ENCODE data around the gene C9orf78.
"Not testable (repeated sequence)": the region's sequence is repeated elsewhere in the genome, so short reads cannot be mapped to it uniquely, and the experiment has no call there.

C9orf78 gene

GRCh38 chr9:129811967-129812363 is 23.1 kb downstream of the C9orf78 start:
- DNase-seq (ENCODE audit: low spot score) = no peak

- no peak for DNase-seq (ENCODE audit: low spot score)
Measured at GRCh38 chr9:129810788-129811187, 24.3 kb downstream of the C9orf78 start.

- no peak for DNase-seq (ENCODE audit: low spot score)
Measured at GRCh38 chr9:129810116-129810515, 25.0 kb downstream of the C9orf78 start.

- DNase-seq (ENCODE audit: low spot score) = no peak
Measured at GRCh38 chr9:129809346-129809745, 25.7 kb downstream of the C9orf78 start.

GRCh38 chr9:129806061-129806460 is 29.0 kb downstream of the C9orf78 start:
- no peak for DNase-seq (ENCODE audit: low spot score)

- DNase-seq (ENCODE audit: low spot score) = peak; percentile 60
Measured at GRCh38 chr9:129803676-129804060, 31.4 kb downstream of the C9orf78 start.

- peak; percentile 98 for DNase-seq (ENCODE audit: low spot score)
Measured at GRCh38 chr9:129802833-129803675, 32.0 kb downstream of the C9orf78 start, which contains the start of gene TOR1B. Gene TOR1B (plus strand): TSS chr9:129803184. CDS start chr9:129803213, 29 bp downstream.

- no peak for DNase-seq (ENCODE audit: low spot score)
Measured at GRCh38 chr9:129801504-129801903, 33.6 kb downstream of the C9orf78 start.

GRCh38 chr9:129798973-129799372 is 36.1 kb downstream of the C9orf78 start:
- no peak for DNase-seq (ENCODE audit: low spot score)

GRCh38 chr9:129796029-129796428 is 39.0 kb downstream of the C9orf78 start:
- not testable (repeated sequence) for DNase-seq (ENCODE audit: low spot score)

- no peak for DNase-seq (ENCODE audit: low spot score)
Measured at GRCh38 chr9:129794549-129794948, 40.5 kb downstream of the C9orf78 start.

GRCh38 chr9:129786481-129786880 is 48.6 kb downstream of the C9orf78 start:
- DNase-seq (ENCODE audit: low spot score) = no peak

- no peak for DNase-seq (ENCODE audit: low spot score)
Measured at GRCh38 chr9:129785866-129786265, 49.2 kb downstream of the C9orf78 start.

- not testable (repeated sequence) for DNase-seq (ENCODE audit: low spot score)
Measured at GRCh38 chr9:129784970-129785369, 50.1 kb downstream of the C9orf78 start.

- DNase-seq (ENCODE audit: low spot score) = peak; percentile 86
Measured at GRCh38 chr9:129783516-129784361, 51.3 kb downstream of the C9orf78 start.

GRCh38 chr9:129781981-129782380 is 53.1 kb downstream of the C9orf78 start:
- no peak for DNase-seq (ENCODE audit: low spot score)

GRCh38 chr9:129781131-129781530 is 53.9 kb downstream of the C9orf78 start:
- DNase-seq (ENCODE audit: low spot score) = no peak

- no peak for DNase-seq (ENCODE audit: low spot score)
Measured at GRCh38 chr9:129779560-129780190, 55.4 kb downstream of the C9orf78 start.

GRCh38 chr9:129778469-129778868 is 56.6 kb downstream of the C9orf78 start:
- no peak for DNase-seq (ENCODE audit: low spot score)

GRCh38 chr9:129777769-129778130 is 57.3 kb downstream of the C9orf78 start:
- DNase-seq (ENCODE audit: low spot score) = no peak
